ENCODE data around the gene MYO10. TPM values are rescaled to one million over a fixed set of nuclear protein-coding genes. Genes with fewer than 3 reads are reported as not detected.
"Not testable (repeated sequence)": the region's sequence is repeated elsewhere in the genome, so short reads cannot be mapped to it uniquely, and the experiment has no call there.

The MYO10 gene
- total RNA-seq, 2 experiments from 2014 or later, result not detected

- Histone ChIP-seq H3K4me1 (ENCODE audit: insufficient read depth, low read length) (no peaks in the 10 kb centered on the region), H3K27me3 (ENCODE audit: control insufficient read depth in 1 of 2, insufficient read depth in 2 of 2, low read length in 2 of 2) (no peaks in the 10 kb centered on the region), H3K9me3 (ENCODE audit: control insufficient read depth in 1 of 2, insufficient read depth in 1 of 2, low read length in 2 of 2) (no peaks in the 10 kb centered on the region), H3K4me3 (ENCODE audit: low read length) (no peak overlapping the region), H3K27ac (ENCODE audit: low read depth in 1 of 2, low read length in 2 of 2) (no peak overlapping the region), H3K36me3 (ENCODE audit: insufficient read depth, low read length) (no peaks in the 10 kb centered on the region)
- Mint-ChIP-seq H3K4me3 (no peak overlapping the region), H3K27me3 (peaks cover 5% of the 10 kb centered on the region), H3K4me1 (ENCODE audit: low read depth) (no peaks in the 10 kb centered on the region), H3K27ac (no peak overlapping the region), H3K36me3 (ENCODE audit: low read depth) (no peaks in the 10 kb centered on the region), H3K9me3 (peaks cover 3% of the 10 kb centered on the region)
- ATAC-seq (ENCODE audit: poor library complexity) (no peak), DNase-seq (no peak)
- intact Hi-C loops (cut with DNase I, micrococcal nuclease), result no loop called here
- CTCF ChIA-PET, result no interaction called here
- no peak for TF ChIP-seq CTCF (IDR thresholded peaks at IDR 0.05)
- POLR2A ChIA-PET, result no interaction called here
These were observed 56.9 kb downstream of the MYO10 start for GRCh38 chr5:16879191-16879590.

- Mint-ChIP-seq H3K27ac (no peak overlapping the region), H3K4me3 (no peak overlapping the region), H3K27me3 (no peaks in the 10 kb centered on the region), H3K9me3 (peaks cover 3% of the 10 kb centered on the region), H3K36me3 (ENCODE audit: low read depth) (no peaks in the 10 kb centered on the region), H3K4me1 (ENCODE audit: low read depth) (no peaks in the 10 kb centered on the region)
- H3K4me3 ChIP-seq (ENCODE audit: low read length), result no peak overlapping the region
- TF ChIP-seq CTCF (IDR thresholded peaks at IDR 0.05), result no peak
- ChIA-PET CTCF (no interaction called here), POLR2A (no interaction called here)
- intact Hi-C loops (cut with DNase I, micrococcal nuclease), result no loop called here
- no peaks in the 10 kb centered on the region for H3K27me3 ChIP-seq (ENCODE audit: control insufficient read depth in 1 of 2, insufficient read depth in 2 of 2, low read length in 2 of 2)
- H3K9me3 ChIP-seq (ENCODE audit: control insufficient read depth in 1 of 2, insufficient read depth in 1 of 2, low read length in 2 of 2), result peaks cover 0 to 7% of the 10 kb centered on the region in 2 experiments
- no peaks in the 10 kb centered on the region for H3K36me3 ChIP-seq (ENCODE audit: insufficient read depth, low read length)
- DNase-seq (no peak), ATAC-seq (ENCODE audit: poor library complexity) (no peak)
- no peaks in the 10 kb centered on the region for H3K4me1 ChIP-seq (ENCODE audit: insufficient read depth, low read length)
- no peak overlapping the region for H3K27ac ChIP-seq (ENCODE audit: low read depth in 1 of 2, low read length in 2 of 2)
These were observed 58.7 kb downstream of the MYO10 start for GRCh38 chr5:16877267-16877935.

- H3K4me3 Mint-ChIP-seq; H3K4me1 ChIP-seq (ENCODE audit: insufficient read depth, low read length); H3K4me3 ChIP-seq (ENCODE audit: low read length); H3K36me3 ChIP-seq (ENCODE audit: insufficient read depth, low read length); H3K9me3 Mint-ChIP-seq; DNase-seq; POLR2A ChIA-PET; H3K27ac ChIP-seq (ENCODE audit: low read depth in 1 of 2, low read length in 2 of 2); H3K9me3 ChIP-seq (ENCODE audit: control insufficient read depth in 1 of 2, insufficient read depth in 1 of 2, low read length in 2 of 2); intact Hi-C loops (cut with DNase I, micrococcal nuclease); H3K27me3 ChIP-seq (ENCODE audit: control insufficient read depth in 1 of 2, insufficient read depth in 2 of 2, low read length in 2 of 2); H3K27ac Mint-ChIP-seq; H3K27me3 Mint-ChIP-seq; H3K4me1 Mint-ChIP-seq (ENCODE audit: low read depth); H3K36me3 Mint-ChIP-seq (ENCODE audit: low read depth); ATAC-seq (ENCODE audit: poor library complexity): not testable (repeated sequence)
- CTCF ChIA-PET, result interaction anchor here (0.6 kb wide), 1 partner anchor 1538 kb away, joined by 4 read pairs; no protein-coding TSS in a partner anchor
These were observed 61.7 kb downstream of the MYO10 start for GRCh38 chr5:16874424-16874823.

GRCh38 chr5:16871746-16872339 is 64.2 kb downstream of the MYO10 start:
- no peak overlapping the region for H3K27ac Mint-ChIP-seq
- no peak overlapping the region for H3K4me3 Mint-ChIP-seq
- intact Hi-C loops (cut with DNase I, micrococcal nuclease), result no loop called here
- no peak for TF ChIP-seq CTCF (IDR thresholded peaks at IDR 0.05)
- peaks cover 3% of the 10 kb centered on the region for H3K9me3 Mint-ChIP-seq
- no peak overlapping the region for H3K27ac ChIP-seq (ENCODE audit: low read depth in 1 of 2, low read length in 2 of 2)
- H3K4me1 ChIP-seq (ENCODE audit: insufficient read depth, low read length), result no peaks in the 10 kb centered on the region
- H3K4me1 Mint-ChIP-seq (ENCODE audit: low read depth), result no peaks in the 10 kb centered on the region
- ATAC-seq (ENCODE audit: poor library complexity) (no peak), DNase-seq (no peak)
- peaks cover 0 to 7% of the 10 kb centered on the region in 2 experiments for H3K9me3 ChIP-seq (ENCODE audit: control insufficient read depth in 1 of 2, insufficient read depth in 1 of 2, low read length in 2 of 2)
- ChIA-PET CTCF (no interaction called here), POLR2A (no interaction called here)
- no peaks in the 10 kb centered on the region for H3K27me3 ChIP-seq (ENCODE audit: control insufficient read depth in 1 of 2, insufficient read depth in 2 of 2, low read length in 2 of 2)
- no peaks in the 10 kb centered on the region for H3K27me3 Mint-ChIP-seq
- no peak overlapping the region for H3K4me3 ChIP-seq (ENCODE audit: low read length)
- no peaks in the 10 kb centered on the region for H3K36me3 ChIP-seq (ENCODE audit: insufficient read depth, low read length)
- no peaks in the 10 kb centered on the region for H3K36me3 Mint-ChIP-seq (ENCODE audit: low read depth)

All from CD4-positive, alpha-beta T cell (primary cell).